Stomach smooth muscle (tissue), 2 donors: ENCODE data around the gene CDCA7L.

Source experiments
- H3K27ac ChIP-seq: one replicate; pipeline ENCODE4 v1.7.0; 2013; ENCODE audit warnings: mild to moderate bottlenecking, low read length, inconsistent platforms
- H3K27me3 ChIP-seq, 2 donors: one replicate each; pipeline ENCODE4 v1.7.0; 2013; ENCODE audit warnings: low read length in 2 of 2; ENCODE audit not compliant: insufficient read depth in 2 of 2, control insufficient read depth in 1 of 2
- H3K36me3 ChIP-seq, 2 donors: one replicate each; pipeline ENCODE4 v1.7.0; 2013; ENCODE audit warnings: low read length in 2 of 2; ENCODE audit not compliant: control insufficient read depth in 2 of 2, insufficient read depth in 2 of 2
- H3K4me1 ChIP-seq: one replicate; pipeline ENCODE4 v1.7.0; 2013; ENCODE audit warnings: low read length; ENCODE audit not compliant: control insufficient read depth, insufficient read depth
- H3K4me3 ChIP-seq, 2 donors: one replicate each; pipeline ENCODE4 v1.7.0; 2013; ENCODE audit warnings: low read length in 2 of 2
- H3K9ac ChIP-seq, 2 donors: one replicate each; pipeline ENCODE4 v1.7.0; 2013; ENCODE audit warnings: low read length in 2 of 2, mild to moderate bottlenecking in 1 of 2
- H3K9me3 ChIP-seq, 2 donors: one replicate each; pipeline ENCODE4 v1.7.0; 2013; ENCODE audit warnings: low read length in 2 of 2; ENCODE audit not compliant: control insufficient read depth in 2 of 2
- donor health status: healthy.
- donor health status: Pancreatic carcinoma.

CDCA7L gene

GRCh38 chr7:21911341-21911875 lies 34.3 kb downstream of the CDCA7L start:
- Histone ChIP-seq H3K27ac (no peak overlapping the region), H3K36me3 (peaks cover 12 to 28% of the 10 kb centered on the region in 2 donors), H3K9ac (no peak overlapping the region), H3K9me3 (no peaks in the 10 kb centered on the region), H3K4me1 (peaks cover 9% of the 10 kb centered on the region), H3K27me3 (no peaks in the 10 kb centered on the region), H3K4me3 (no peak overlapping the region)

- Histone ChIP-seq H3K9me3 (no peaks in the 10 kb centered on the region), H3K27ac (no peak overlapping the region), H3K4me1 (peaks cover 9% of the 10 kb centered on the region), H3K4me3 (no peak overlapping the region), H3K27me3 (no peaks in the 10 kb centered on the region), H3K9ac (no peak overlapping the region), H3K36me3 (peaks cover 21 to 37% of the 10 kb centered on the region in 2 donors)
Measured at GRCh38 chr7:21910253-21910652, 35.4 kb downstream of the CDCA7L start.

GRCh38 chr7:21908746-21909145 lies 37.0 kb downstream of the CDCA7L start:
- peaks cover 9% of the 10 kb centered on the region for H3K4me1 ChIP-seq
- no peak overlapping the region for H3K9ac ChIP-seq
- no peak overlapping the region for H3K4me3 ChIP-seq
- no peaks in the 10 kb centered on the region for H3K27me3 ChIP-seq
- H3K27ac ChIP-seq = no peak overlapping the region
- no peaks in the 10 kb centered on the region for H3K9me3 ChIP-seq
- peaks cover 27 to 38% of the 10 kb centered on the region in 2 donors for H3K36me3 ChIP-seq

- H3K9me3 ChIP-seq = no peaks in the 10 kb centered on the region
- H3K27me3 ChIP-seq = no peaks in the 10 kb centered on the region
- H3K4me1 ChIP-seq = no peaks in the 10 kb centered on the region
- no peak overlapping the region for H3K4me3 ChIP-seq
- peaks cover 56 to 67% of the 10 kb centered on the region in 2 donors for H3K36me3 ChIP-seq
- no peak overlapping the region for H3K27ac ChIP-seq
- no peak overlapping the region for H3K9ac ChIP-seq
Measured at GRCh38 chr7:21903020-21903786, 42.5 kb downstream of the CDCA7L start.

- Histone ChIP-seq H3K9me3 (no peaks in the 10 kb centered on the region), H3K9ac (no peak overlapping the region), H3K27ac (no peak overlapping the region), H3K36me3 (peaks cover 51 to 60% of the 10 kb centered on the region in 2 donors), H3K4me3 (no peak overlapping the region), H3K27me3 (no peaks in the 10 kb centered on the region), H3K4me1 (no peaks in the 10 kb centered on the region)
Measured at GRCh38 chr7:21902240-21902639, 43.5 kb downstream of the CDCA7L start.

GRCh38 chr7:21898265-21898930 lies 47.3 kb downstream of the CDCA7L start:
- Histone ChIP-seq H3K9me3 (no peaks in the 10 kb centered on the region), H3K27ac (no peak overlapping the region), H3K4me1 (no peaks in the 10 kb centered on the region), H3K9ac (no peak overlapping the region), H3K36me3 (peaks cover 32 to 34% of the 10 kb centered on the region in 2 donors), H3K4me3 (no peak overlapping the region), H3K27me3 (no peaks in the 10 kb centered on the region)

- no peaks in the 10 kb centered on the region for H3K27me3 ChIP-seq
- H3K36me3 ChIP-seq = peaks cover 0 to 2% of the 10 kb centered on the region in 2 donors
- no peaks in the 10 kb centered on the region for H3K9me3 ChIP-seq
- no peak overlapping the region for H3K27ac ChIP-seq
- H3K4me3 ChIP-seq = no peak overlapping the region
- no peaks in the 10 kb centered on the region for H3K4me1 ChIP-seq
- H3K9ac ChIP-seq = no peak overlapping the region
Measured at GRCh38 chr7:21893401-21893800, 52.3 kb downstream of the CDCA7L start.

GRCh38 chr7:21891291-21891690 lies 54.4 kb downstream of the CDCA7L start:
- H3K9ac ChIP-seq = no peak overlapping the region
- H3K36me3 ChIP-seq = no peaks in the 10 kb centered on the region
- no peak overlapping the region for H3K4me3 ChIP-seq
- H3K9me3 ChIP-seq = no peaks in the 10 kb centered on the region
- no peak overlapping the region for H3K27ac ChIP-seq
- no peaks in the 10 kb centered on the region for H3K4me1 ChIP-seq
- no peaks in the 10 kb centered on the region for H3K27me3 ChIP-seq

- H3K36me3 ChIP-seq = no peaks in the 10 kb centered on the region
- H3K27me3 ChIP-seq = no peaks in the 10 kb centered on the region
- H3K4me1 ChIP-seq = no peaks in the 10 kb centered on the region
- no peaks in the 10 kb centered on the region for H3K9me3 ChIP-seq
- no peak overlapping the region for H3K9ac ChIP-seq
- H3K27ac ChIP-seq = no peak overlapping the region
- no peak overlapping the region for H3K4me3 ChIP-seq
Measured at GRCh38 chr7:21887779-21888178, 57.9 kb downstream of the CDCA7L start.

GRCh38 chr7:21887353-21887752 lies 58.3 kb downstream of the CDCA7L start:
- Histone ChIP-seq H3K4me3 (no peak overlapping the region), H3K4me1 (no peaks in the 10 kb centered on the region)

GRCh38 chr7:21886396-21886795 lies 59.3 kb downstream of the CDCA7L start:
- H3K9me3 ChIP-seq = no peaks in the 10 kb centered on the region
- no peaks in the 10 kb centered on the region for H3K27me3 ChIP-seq
- no peak overlapping the region for H3K4me3 ChIP-seq
- no peak overlapping the region for H3K9ac ChIP-seq
- H3K36me3 ChIP-seq = no peaks in the 10 kb centered on the region
- no peak overlapping the region for H3K27ac ChIP-seq
- no peaks in the 10 kb centered on the region for H3K4me1 ChIP-seq

More at GRCh38 chr7:21887353-21887752, 58.3 kb downstream of the CDCA7L start:
- no peaks in the 10 kb centered on the region for H3K9me3 ChIP-seq
- H3K27ac ChIP-seq = no peak overlapping the region
- H3K9ac ChIP-seq = no peak overlapping the region
- H3K36me3 ChIP-seq = no peaks in the 10 kb centered on the region
- H3K27me3 ChIP-seq = no peaks in the 10 kb centered on the region
